Measurements from ENCODE around the gene AK9.
"Not testable (repeated sequence)": the region's sequence is repeated elsewhere in the genome, so short reads cannot be mapped to it uniquely, and the experiment has no call there.

The AK9 gene

DNA sequence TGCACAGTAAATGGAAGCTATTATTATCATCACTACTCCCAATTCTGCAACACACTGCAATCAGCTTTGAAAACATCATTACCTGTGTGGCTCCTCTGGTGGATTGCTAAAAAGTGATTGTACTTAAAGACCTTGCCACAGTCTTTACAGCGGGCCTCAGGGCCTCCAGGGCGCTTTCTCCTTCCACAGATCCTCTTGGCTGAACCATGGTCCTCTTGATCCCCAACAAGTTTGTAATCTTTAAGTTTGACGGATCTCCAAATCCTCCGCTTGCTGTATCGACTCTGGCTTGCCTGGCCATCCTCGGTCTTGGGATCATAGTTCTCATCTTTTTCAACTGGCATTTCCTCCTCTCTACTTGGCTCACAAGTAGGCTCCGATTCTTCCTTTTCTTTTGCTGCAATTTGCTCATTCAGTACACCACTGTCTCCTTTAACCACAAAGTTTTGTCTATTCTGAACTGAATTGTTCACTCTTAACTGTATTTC, 210.0 kb downstream of the AK9 start:
- no peak for DNase-seq (ENCODE audit: low spot score)

DNA sequence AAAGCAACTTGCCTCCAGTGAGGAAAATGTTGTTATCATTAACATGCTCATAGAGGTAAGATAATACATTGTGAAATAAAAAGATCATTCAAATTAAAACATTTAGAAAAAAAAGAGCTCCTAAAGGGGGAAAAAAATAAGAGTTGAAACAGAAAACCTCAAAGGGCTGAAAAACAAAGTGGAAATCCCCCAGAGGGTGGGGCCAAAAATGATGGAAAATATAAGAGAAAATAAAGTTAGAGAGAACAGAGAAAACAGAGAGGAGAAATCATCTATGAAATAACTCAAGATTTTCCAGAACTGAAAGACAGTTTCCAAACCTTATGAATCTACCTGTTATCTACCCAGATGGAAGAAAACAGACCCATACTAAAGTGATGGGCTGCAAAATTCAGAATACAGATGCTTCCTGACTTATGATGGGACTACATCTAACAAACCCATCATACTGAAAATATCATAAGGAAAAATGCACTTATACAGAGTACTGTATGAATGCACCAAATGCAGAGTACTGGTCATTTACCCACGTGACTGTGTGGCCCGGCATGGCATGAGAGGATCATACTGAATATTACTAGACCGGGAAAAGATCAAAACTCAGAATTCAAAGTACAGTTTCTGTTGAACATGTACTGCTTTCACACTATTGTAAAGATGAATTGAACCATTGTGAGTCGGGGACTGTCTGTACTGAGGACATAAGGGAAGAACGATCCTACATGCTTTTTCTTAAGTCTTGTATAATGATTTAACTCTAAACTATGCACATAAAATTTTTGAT, 212.0 kb downstream of the AK9 start:
- DNase-seq (ENCODE audit: low spot score), result peak; percentile 37

DNA sequence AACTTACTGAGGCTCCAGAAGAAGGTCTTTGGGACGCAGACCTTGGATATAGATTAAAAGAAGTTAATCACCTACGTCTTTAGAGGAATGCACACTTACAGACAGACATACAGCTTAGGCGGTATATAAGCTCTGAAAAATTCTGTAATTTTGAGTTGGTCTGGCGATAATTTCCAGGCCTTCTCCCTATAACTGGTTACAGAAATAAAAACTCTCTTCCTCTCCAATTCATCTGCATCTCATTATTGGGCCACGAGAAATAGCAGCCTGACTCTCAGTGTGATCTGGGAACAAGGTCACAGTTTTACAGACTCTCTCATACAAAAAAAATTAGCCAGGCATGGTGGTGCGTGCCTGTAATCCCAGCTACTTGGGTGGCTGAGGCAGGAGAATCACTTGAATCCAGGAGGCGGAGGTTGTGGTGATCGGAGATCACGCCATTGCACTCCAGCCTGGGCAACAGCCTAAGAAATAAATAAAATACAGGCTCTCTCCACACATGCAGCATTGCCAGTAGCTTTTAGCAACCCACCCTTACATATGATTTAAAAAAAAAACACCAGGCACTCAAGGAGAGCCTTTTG, 212.7 kb downstream of the AK9 start:
- DNase-seq (ENCODE audit: low spot score), result no peak

DNA sequence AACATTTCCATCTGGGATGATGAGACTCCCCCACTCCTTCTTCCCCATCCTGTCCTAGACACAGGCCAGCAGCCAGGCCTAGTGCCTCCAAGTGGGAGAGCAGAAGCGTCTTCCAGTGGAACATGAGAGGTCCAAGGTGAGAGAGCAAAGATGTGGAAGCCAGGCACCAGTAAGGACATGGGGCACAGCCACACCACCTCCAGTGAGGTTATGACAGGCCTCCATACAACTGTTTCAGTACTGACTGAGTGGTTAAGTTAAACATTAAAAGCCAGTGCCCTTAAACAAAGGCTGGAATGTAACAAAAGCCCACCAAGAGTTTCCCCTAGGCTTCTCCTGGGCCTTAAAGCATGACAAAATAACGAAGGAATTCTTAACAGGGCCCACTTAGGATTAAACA, 213.3 kb downstream of the AK9 start:
- no peak for DNase-seq (ENCODE audit: low spot score)

DNA sequence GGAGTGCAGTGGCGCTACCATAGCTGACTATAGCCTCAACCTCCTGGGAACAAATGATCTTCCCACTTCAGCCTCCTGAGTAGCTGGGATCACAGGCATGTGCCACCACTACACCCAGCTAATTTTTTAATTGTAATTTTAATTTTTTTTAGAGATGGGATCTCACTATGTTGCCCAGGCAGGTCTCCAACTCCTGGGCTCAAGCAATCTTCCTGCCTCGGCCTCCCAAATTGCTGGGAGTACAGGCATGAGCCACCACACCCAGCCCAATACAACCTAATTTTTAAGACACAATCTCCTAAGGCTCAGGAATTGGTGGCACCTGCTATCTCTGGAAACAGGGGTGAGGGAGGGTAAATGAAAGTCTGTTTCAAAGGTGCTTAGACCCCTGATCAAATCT, 213.8 kb downstream of the AK9 start:
- DNase-seq (ENCODE audit: low spot score), result no peak

DNA sequence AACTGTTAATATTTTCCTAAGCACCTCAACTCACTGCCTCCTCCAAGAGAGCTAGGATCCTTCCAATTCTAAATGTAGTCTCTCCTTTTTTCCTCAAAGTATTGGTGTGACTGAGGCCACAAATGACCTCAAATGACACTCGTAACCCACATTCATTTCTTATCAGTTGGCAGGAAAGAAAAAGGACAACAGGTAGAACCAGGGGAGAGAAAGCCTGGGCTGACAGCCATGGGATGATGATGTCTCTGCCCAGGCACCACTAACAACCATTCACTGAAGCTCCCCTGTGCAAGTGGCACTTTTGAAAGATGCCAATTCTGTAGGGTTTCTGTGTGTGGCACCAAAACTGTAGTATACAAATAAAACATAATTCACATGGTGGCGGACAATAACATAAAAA, 215.4 kb downstream of the AK9 start:
- DNase-seq (ENCODE audit: low spot score), result no peak

DNA sequence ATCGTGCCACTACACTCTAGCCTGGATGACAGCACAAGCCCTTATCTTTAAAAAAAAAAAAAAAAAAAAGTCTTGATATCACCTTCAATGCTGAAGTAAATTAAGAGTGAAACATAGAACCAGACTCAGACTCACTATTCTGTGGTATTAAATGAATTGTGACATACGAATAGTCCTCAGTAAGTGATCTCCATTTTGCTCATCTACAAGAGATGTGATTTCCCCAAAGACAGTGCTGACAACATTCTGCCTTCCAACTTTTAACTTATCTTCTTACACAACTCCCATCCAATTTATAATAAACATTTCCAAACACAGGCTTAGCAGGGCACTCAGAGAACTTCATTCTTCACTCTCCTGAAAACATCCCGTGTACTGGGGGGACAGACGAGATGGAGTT, 216.0 kb downstream of the AK9 start:
- no peak for DNase-seq (ENCODE audit: low spot score)

DNA sequence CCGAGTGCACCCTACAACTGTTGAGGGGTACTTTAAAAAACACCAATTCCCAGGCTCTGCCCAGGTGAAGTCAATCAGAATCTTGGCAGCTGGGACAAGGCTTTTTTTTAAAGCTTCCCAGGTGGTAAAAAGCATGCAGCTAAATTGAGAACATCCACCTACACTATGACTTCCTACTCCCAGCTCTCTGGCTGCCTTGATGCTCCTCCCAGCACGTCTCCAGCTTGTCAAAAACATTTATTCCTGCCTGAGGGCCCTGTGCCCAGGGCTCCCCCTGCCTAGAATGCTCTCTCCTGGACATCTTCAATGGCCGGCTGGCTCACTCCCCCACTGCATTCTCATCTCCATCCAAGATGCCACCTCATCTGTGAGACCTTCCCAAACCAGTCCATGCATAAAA, 217.9 kb downstream of the AK9 start:
- DNase-seq (ENCODE audit: low spot score), result no peak

DNA sequence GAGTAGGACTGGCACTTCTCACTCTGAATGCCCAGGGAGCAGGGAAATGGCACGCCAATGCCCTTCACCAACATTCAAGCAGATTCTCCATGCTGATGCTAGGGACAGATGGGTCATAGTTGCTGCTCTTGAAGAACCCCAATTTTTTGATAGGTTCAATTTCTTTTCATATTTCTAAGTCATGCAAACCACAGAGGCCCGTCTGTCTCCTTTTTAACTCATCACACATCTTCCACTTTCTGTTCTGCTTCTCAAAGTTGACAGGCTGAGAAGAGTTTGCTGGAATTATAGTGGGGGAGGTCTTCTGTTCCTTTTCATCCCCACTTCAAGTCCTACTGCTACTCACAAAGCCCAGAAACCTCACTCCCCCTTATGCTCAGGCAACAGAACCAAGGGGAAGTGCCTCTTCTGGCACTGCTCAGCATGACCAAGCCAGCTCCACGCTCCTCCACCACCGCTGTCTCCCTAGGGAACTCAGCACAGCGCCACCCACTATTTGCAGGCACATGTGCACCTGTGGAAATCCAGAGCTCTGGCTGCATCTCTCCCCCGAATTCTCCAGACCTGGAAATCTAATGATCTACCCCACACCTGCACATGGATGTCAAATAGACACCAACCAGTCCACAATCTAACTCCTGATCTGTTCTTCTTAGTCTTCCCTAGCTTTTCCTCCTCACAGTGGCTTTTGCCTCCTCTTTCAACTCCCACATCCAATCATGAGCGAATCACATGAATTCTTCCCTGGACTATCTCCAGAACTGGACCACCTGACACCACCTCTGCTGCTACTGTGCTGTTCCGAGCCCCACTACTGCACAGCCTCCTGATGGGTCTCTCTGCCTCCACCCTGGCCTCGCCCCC, 218.6 kb downstream of the AK9 start:
- DNase-seq (ENCODE audit: low spot score), result no peak

DNA sequence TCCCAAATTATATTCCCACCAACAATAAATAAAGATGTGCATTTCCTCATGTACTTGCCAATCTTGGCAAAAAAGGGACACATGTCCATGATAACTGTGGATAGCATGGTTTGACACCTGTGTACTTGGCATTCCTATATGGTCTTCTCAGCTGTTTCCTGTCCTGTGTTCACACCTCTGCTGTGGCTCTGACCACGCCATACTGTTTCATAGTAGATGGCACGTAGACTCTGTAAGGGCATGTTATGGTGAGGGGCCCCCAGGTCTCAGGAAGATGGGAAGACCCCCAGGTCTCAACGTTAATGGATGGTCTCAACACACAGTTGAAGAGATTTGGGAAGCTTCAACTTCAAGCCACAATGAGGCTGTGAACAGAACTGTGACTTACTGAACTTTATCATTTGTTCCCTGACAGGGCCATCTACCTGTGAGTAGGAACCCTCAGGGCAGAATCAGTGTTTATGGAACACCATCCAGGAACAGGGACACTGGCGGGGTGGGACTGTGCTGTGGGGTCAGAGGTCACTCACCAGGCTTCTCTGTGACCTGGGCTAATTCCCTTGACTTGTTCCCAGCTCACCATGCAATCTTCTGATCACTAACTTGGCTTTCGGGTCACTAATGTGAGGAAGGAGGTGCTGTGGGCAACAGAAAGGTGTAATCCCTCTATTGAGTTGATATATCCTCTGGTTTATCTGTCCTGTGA, 219.7 kb downstream of the AK9 start:
- no peak for DNase-seq (ENCODE audit: low spot score)

DNA sequence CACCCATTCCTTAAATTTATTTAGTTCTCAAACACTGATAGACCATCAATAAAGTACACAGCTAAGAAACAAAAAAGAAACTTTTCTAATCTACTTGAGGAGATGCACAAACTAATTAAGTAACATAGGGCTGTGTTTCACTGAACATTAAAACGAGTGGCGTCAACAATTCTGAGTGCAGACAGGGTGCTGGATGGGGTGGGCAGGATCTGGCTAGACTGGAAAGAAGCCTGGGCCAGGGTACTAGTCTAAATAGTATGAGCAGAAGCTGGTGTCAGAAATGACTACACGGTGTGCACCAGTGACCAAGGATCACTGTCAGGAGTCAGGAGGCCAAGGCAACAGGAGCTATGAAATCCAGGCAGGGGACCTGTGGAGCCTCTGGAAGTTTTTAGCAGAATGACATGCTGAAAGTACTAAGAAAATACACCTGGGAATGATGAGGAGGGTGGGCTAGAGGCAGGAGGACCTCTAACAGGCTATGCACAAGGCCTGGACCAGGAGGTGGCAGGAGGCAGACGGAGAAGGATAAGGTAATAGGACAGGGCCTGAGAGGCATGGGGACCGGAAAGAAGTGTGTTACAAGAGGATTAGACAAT, 221.3 kb downstream of the AK9 start:
- DNase-seq (ENCODE audit: low spot score), result no peak

DNA sequence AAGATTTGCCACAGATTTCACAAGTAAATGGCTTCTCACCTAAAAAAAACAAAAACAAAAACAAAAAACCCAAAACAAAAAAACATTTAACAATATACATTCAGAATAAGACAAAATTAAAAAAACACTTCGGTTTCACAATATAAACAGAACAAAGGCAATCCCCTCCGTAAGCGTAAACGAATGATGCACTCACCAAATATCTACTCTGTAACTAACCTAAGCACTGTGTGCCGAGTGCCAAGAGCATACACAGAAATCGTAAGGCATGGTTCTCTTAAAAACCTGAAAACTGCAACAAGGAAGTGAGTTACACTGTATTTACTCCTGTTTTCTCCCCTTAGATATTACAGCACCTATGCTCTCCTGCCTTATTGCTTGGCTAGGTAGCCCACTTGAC, 223.3 kb downstream of the AK9 start:
- DNase-seq (ENCODE audit: low spot score), result no peak

DNA sequence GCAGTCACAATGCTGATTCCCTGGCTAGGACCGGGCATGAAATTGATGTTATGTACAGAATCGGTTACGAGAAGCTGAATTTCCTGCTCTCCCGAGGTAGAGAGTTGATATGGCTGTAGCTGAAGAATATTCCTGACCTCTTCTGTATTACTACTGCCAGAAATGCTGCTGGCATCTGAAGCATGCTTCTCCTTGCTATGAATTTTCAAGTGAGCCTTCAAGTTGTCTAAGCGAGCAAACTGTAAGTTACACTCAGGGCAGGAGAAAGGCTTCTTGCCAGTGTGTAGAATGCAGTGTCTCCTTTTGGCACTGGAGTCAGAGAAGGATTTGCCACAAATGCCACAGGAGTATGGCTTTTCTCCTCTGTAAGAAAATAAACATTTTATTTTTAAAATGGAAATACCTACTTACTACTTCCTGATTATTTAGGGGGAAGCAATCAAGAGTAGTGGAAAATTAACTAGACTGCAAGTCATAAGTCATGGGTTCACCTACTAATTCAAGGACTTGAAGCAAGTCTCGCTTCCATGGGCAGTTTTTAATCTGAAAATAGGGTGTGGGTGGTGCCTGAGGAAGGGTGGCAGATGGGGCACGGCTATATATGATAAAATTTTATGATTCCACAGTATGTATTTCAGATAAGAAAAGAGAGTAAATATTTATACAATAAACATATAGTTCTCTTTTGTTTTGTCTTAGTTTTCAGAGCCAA, 224.6 kb downstream of the AK9 start:
- no peak for DNase-seq (ENCODE audit: low spot score)

DNA sequence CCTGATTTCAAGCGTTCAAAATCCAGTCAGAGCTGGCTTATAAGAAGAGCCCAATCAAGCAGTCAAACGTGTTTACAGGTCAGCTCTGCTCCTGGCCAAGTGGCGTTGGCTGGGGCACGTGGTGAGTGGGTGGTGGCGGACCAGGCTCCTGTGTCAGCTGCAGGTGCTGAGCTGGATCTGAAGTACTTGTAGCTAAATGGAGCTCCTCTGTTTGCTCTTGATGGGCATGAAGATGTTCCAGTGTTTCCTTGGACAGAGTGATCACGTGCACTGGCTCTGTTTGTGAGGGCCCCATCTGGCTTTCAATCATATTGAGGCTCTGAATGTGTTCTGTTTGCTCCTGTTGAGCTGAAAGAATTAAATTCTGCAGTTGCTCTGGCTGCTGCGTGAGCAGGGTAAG, 225.2 kb downstream of the AK9 start:
- no peak for DNase-seq (ENCODE audit: low spot score)

DNA sequence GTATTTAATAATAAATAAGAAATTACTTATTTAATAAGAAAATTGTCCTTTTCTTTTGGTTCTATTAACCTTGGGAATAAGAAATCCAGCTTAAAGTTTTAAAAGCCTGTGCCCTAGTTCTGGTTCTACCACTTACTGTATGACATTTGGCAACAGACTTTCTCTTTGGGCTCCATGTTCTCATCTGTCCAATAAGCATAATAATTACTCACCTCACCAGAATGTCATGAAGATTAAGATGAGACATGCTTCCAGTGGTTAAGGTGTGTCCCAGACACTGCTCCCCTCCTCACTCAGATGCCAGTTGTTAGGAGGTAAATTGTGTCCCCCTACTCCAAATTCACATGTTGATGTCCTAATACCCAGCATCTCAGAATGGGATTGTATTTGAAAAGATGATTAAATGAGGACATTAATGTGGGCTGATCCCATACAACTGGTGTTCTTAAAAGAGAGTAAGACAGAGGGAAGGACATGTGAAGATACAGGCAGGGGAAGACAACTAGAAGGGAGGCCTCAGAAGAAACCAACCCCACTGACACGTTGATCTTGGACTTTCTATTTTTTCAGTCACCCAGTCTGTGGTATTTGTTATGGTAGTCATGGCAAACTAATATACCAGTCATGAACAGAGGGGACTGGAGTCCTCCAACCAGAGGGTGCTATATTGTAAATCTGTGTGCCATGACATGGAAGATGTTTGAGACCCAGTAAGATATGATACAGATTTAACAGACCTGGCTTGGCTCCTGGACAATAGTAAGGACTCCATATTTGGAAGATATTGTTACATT, 229.1 kb downstream of the AK9 start:
- peak; percentile 29 for DNase-seq (ENCODE audit: low spot score)

DNA sequence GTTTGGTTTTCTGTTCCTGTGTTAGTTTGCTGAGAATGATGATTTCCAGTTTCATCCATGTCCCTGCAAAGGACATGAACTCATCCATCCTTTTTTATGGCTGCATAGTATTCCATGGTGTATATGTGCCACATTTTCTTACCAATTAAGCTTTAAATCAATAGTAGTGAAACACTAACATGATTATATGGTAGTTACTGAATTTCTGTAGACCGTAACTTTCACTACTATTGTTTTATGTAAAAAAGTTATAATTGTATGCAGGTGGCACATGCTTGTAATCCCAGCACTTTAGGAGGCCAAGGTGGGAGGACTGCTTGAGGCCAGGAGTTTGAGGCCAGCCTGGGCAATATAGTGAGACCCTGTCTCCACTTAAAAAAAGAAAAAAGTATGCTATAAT, 229.8 kb downstream of the AK9 start:
- not testable (repeated sequence) for DNase-seq (ENCODE audit: low spot score)

DNA sequence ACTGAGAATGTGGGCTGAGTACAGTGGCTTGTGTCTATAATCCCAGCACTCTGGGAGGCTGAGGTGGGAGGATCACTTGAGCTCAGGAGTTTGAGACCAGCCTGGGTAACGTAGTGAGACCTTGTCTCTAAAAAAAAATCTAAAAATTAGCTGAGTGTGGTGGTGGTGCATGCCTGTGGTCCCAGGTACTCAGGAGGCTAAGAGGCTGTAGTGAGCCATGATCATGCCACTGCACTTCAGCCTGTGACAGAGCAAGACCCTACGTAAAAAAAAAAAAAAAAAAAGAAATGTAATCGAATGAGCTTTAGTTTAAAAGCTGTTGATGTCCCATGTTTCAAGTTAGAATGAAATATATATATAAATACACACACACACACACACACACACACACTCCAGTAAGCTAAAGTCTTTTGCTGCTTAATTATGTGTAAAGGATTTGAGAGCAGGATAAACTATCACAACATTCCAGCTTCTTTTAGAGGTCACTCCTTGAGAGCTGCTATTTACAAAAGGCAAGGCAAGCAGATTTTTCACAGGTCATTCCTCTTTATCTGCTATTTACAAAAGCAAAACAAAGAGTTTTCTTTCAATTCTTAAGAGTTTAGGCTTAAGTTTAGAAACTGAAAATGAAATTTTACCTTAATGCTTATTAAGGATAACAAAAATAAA, 230.7 kb downstream of the AK9 start:
- no peak for DNase-seq (ENCODE audit: low spot score)

DNA sequence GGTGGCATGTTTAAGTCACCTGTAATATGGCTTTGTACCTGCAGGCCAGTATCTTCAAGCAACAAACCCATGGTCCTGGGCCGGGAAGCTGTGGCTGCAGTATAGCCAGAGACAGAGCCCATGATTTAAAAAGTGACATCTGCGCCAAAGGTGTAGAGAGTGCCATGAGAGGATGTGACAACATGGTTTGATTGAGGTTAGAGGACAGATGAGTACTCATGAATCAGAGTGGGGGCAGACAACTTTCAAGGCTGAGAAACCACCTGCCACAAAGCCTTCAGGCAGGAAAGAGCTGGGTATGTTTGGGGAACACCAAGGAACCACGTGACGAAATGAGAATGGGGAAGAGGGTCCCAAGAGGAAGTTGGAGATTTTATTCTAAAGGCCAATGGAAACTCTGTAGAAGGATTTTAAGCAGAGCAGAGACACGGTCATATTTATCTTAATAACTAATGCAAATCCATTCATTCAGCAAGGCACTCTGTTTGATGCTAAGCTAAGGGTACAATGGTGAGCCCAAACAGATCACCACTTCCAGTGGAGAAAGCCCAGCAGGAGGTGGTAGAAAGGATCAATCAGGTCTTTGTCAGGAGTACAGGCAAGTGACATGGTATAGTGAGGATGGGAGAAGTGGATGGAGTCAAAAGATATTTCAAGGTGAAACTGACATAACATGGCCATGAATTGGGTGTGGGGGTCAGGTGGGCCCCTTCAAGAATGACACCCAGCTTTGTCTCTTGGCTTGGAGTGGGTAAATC, 232.0 kb downstream of the AK9 start:
- peak; percentile 67 for DNase-seq (ENCODE audit: low spot score)

DNA sequence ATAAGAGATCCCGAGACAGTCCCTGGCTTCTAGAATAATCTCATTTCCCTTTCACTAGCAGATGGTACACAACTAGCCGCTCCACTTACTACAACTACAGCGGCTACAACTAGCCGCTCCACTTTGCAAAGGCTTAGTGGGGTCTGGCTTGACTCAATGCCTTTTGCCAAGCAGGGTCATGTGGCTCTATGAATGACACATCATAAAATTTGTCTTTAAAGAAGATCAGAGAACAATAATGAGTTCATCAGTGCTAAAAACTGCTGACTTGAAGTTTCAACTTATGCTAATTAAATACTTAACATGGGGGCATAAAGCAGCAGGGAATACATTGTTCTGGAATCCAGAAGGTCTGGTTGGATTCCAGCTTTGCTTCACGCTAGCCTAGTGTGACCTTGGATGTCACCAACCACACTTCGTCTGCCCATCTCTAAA, 233.4 kb downstream of the AK9 start:
- no peak for DNase-seq (ENCODE audit: low spot score)
